Nephron (organoid): ENCODE results near the gene VAC14.
"Not testable (repeated sequence)": the region's sequence is repeated elsewhere in the genome, so short reads cannot be mapped to it uniquely, and the experiment has no call there.

Experiments used
- H3K27ac Mint-ChIP-seq, 3 experiments: 2 replicates each; pipeline ENCODE4 v1.8.0; 2020; ENCODE audit warnings: mixed read lengths in 3 of 3, mild to moderate bottlenecking in 2 of 3, moderate library complexity in 1 of 3
- H3K27me3 Mint-ChIP-seq: 2 replicates; pipeline ENCODE4 v1.8.0; 2021; ENCODE audit warnings: low read depth, mild to moderate bottlenecking, moderate library complexity, mixed read lengths
- H3K36me3 Mint-ChIP-seq: 2 replicates; pipeline ENCODE4 v1.8.0; 2020; ENCODE audit warnings: low read depth, mixed read lengths
- H3K4me1 Mint-ChIP-seq: 2 replicates; pipeline ENCODE4 v1.8.0; 2020; ENCODE audit warnings: mixed read lengths
- H3K4me3 Mint-ChIP-seq, 3 experiments: 2 replicates each; pipeline ENCODE4 v1.8.0; 2020; ENCODE audit warnings: mild to moderate bottlenecking in 3 of 3, mixed read lengths in 3 of 3, moderate library complexity in 2 of 3
- H3K9me3 Mint-ChIP-seq: 2 replicates; pipeline ENCODE4 v1.8.0; 2020; ENCODE audit warnings: mixed read lengths
- CTCF ChIP-seq, 3 experiments: fragments of 200-600 bp; sonication (generic); IDR thresholded peaks; one replicate each; pipeline ENCODE4 v1.5.0; 2021; ENCODE audit warnings: antibody characterized with exemption in 3 of 3; ENCODE audit not compliant: unreplicated experiment in 3 of 3

VAC14 gene

GRCh38 chr16:70746708-70747424 is 54.1 kb downstream of the VAC14 start:
- Mint-ChIP-seq H3K27me3 (no peaks in the 10 kb centered on the region), H3K27ac (peak overlapping the region; percentile 64 to 81 (median 78)), H3K36me3 (peaks cover 21% of the 10 kb centered on the region), H3K9me3 (no peaks in the 10 kb centered on the region), H3K4me3 (no peak overlapping the region), H3K4me1 (peaks cover 69% of the 10 kb centered on the region)
- no peak for TF ChIP-seq CTCF (IDR thresholded peaks at IDR 0.05; ENCODE audit: unreplicated experiment in 3 of 3)

- no peak for TF ChIP-seq CTCF (IDR thresholded peaks at IDR 0.05; ENCODE audit: unreplicated experiment in 3 of 3)
- Mint-ChIP-seq H3K27ac (peak overlapping the region in 2 of 3 experiments; percentile 64 to 78), H3K36me3 (peaks cover 21% of the 10 kb centered on the region), H3K4me1 (peaks cover 69% of the 10 kb centered on the region), H3K4me3 (no peak overlapping the region), H3K9me3 (no peaks in the 10 kb centered on the region), H3K27me3 (no peaks in the 10 kb centered on the region)
These were observed 54.8 kb downstream of the VAC14 start for GRCh38 chr16:70746040-70746707.

GRCh38 chr16:70745536-70746025 is 55.4 kb downstream of the VAC14 start:
- Mint-ChIP-seq H3K9me3 (no peaks in the 10 kb centered on the region), H3K4me1 (peaks cover 69% of the 10 kb centered on the region), H3K27me3 (no peaks in the 10 kb centered on the region), H3K36me3 (peaks cover 21% of the 10 kb centered on the region), H3K27ac (peak overlapping the region in 2 of 3 experiments; percentile 64 to 78), H3K4me3 (no peak overlapping the region)
- no peak for TF ChIP-seq CTCF (IDR thresholded peaks at IDR 0.05; ENCODE audit: unreplicated experiment in 3 of 3)

- Mint-ChIP-seq H3K27me3 (no peaks in the 10 kb centered on the region), H3K36me3 (peaks cover 21% of the 10 kb centered on the region), H3K9me3 (no peaks in the 10 kb centered on the region), H3K27ac (no peak overlapping the region), H3K4me1 (peaks cover 64% of the 10 kb centered on the region), H3K4me3 (no peak overlapping the region)
- no peak for TF ChIP-seq CTCF (IDR thresholded peaks at IDR 0.05; ENCODE audit: unreplicated experiment in 3 of 3)
These were observed 56.6 kb downstream of the VAC14 start for GRCh38 chr16:70744366-70744765.

- Mint-ChIP-seq H3K27ac (peak overlapping the region in 2 of 3 experiments; percentile 48 to 50), H3K27me3 (no peaks in the 10 kb centered on the region), H3K4me3 (no peak overlapping the region), H3K9me3 (no peaks in the 10 kb centered on the region), H3K36me3 (peaks cover 21% of the 10 kb centered on the region), H3K4me1 (peaks cover 64% of the 10 kb centered on the region)
- no peak for TF ChIP-seq CTCF (IDR thresholded peaks at IDR 0.05; ENCODE audit: unreplicated experiment in 3 of 3)
These were observed 57.2 kb downstream of the VAC14 start for GRCh38 chr16:70743791-70744190.

GRCh38 chr16:70742967-70743366 is 58.0 kb downstream of the VAC14 start:
- H3K27ac Mint-ChIP-seq, result peak overlapping the region in 1 of 3 experiments; percentile 50
- H3K36me3 Mint-ChIP-seq, result peaks cover 21% of the 10 kb centered on the region
- H3K4me3 Mint-ChIP-seq, H3K27me3 Mint-ChIP-seq, H3K9me3 Mint-ChIP-seq: not testable (repeated sequence)
- peaks cover 64% of the 10 kb centered on the region for H3K4me1 Mint-ChIP-seq
